Measurements from ENCODE around the gene OR4A16.

GRCh38 chr11:55342901-55343300 lies at the start of gene OR4A16:
- TF ChIP-seq CTCF (IDR thresholded peaks at IDR 0.05), result no peak
- no peak for TF ChIP-seq NFIC (IDR thresholded peaks at IDR 0.05; ENCODE audit: borderline replicate concordance)
- no peak for TF ChIP-seq MAX (IDR thresholded peaks at IDR 0.05; ENCODE audit: low read depth)
- no peak for TF ChIP-seq RAD21 (IDR thresholded peaks at IDR 0.05; ENCODE audit: low read length)

Data from SK-N-SH (cell line).